Gastrocnemius medialis (tissue), 4 donors: ENCODE measurements around the gene MBNL1.

ENCODE experiments used
- CTCF ChIP-seq, 5 experiments: fragments of 450-650 bp in 3 of 5; fragments of 200-600 bp in 2 of 5; sonication (generic) in 2 of 5; IDR thresholded peaks in 4 of 5; conservative IDR thresholded peaks in 1 of 5; 1 replicate in 4 of 5; 2 replicates in 1 of 5; pipeline ENCODE4 v1.5.1; 2016 to 2019; ENCODE audit warnings: antibody characterized with exemption in 5 of 5, mild to moderate bottlenecking in 3 of 5, moderate library complexity in 3 of 5
- POLR2A ChIP-seq, 2 donors: fragments of 450-650 bp; IDR thresholded peaks; one replicate each; pipeline ENCODE4 v1.6.1; 2017; ENCODE audit warnings: antibody characterized with exemption in 2 of 2, mild to moderate bottlenecking in 2 of 2, moderate library complexity in 2 of 2

DNA sequence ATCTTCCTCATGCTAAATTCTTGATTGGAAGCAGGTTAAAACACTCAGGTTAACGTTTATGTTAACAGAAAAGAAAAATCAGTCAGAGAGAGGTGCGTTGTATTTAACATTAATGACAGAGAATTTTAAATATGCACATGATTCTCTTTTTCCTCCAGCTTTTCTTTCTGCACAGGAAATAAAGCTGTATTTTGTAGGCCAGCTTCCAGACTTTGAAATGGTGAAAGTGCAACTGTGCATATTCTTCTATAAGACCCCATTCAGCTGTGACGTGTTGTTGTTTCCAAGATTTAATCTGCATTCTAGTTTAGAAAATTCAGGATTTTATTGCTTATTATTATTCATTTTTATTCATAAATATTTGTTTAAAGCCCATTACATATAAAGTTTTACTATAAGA, 11.8 kb downstream of the MBNL1 start:
- TF ChIP-seq CTCF (IDR thresholded peaks at IDR 0.05 in 4 of 5, conservative IDR thresholded peaks at IDR 0.05 in 1 of 5) (no peak), POLR2A (IDR thresholded peaks at IDR 0.05) (no peak)
